Endothelial cell of umbilical vein (primary cell): ENCODE data around the gene METTL27. TPM values are rescaled to one million over a fixed set of nuclear protein-coding genes. Genes with fewer than 3 reads are reported as not detected.

Experiments used
- BruUV-seq: library from RNA; stranded (reverse); fragments of 400-500 nt; replicated peaks from 2 replicates; lab custom pipeline; 2021; lab: Mats Ljungman, UMichigan
- CTCF ChIA-PET: fragments of 300-600, 350-600 bp; sonication (Branson Sonifier 250); formaldehyde crosslinking; loops from one replicate; lab custom pipeline; 2021; ENCODE audit warnings: antibody characterized with exemption, inconsistent platforms; lab: Charles Lee
- POLR2A ChIA-PET: fragments of 300-600, 350-600 bp; sonication (Branson Sonifier 250); formaldehyde crosslinking; loops from one replicate; lab custom pipeline; 2021; ENCODE audit warnings: antibody characterized with exemption, inconsistent platforms; lab: Charles Lee
- DNase-seq: peaks from one replicate; pipeline ENCODE4 v3.0.0-alpha.2; 2011; ENCODE audit warnings: low read depth, low spot score
- FAIRE-seq: peaks from 2 replicates; lab custom pipeline; 2011; peaks lifted over from hg19 to GRCh38; lab: Jason Lieb, UNC
- H2AFZ ChIP-seq: 2 replicates; pipeline ENCODE4 v1.6.0; 2012; ENCODE audit warnings: low read depth, low read length, control low read depth, inconsistent platforms
- H3K27ac ChIP-seq: 2 replicates; pipeline ENCODE4 v1.5.1; 2011; ENCODE audit warnings: low read depth, mild to moderate bottlenecking, control low read depth, low read length, moderate library complexity; ENCODE audit not compliant: insufficient read depth
- H3K27me3 ChIP-seq, 2 experiments: 2 replicates each; pipeline versions ENCODE4 v1.6.0 to v1.6.1; 2011; ENCODE audit warnings: low read length in 2 of 2, mixed read lengths in 1 of 2; ENCODE audit not compliant: control insufficient read depth in 2 of 2, insufficient read depth in 2 of 2
- H3K36me3 ChIP-seq, 2 experiments: 2 replicates in 1 of 2; 3 replicates in 1 of 2; pipeline ENCODE4 v1.5.1; 2011; ENCODE audit warnings: low read length in 2 of 2, mild to moderate bottlenecking in 1 of 2, moderate library complexity in 1 of 2; ENCODE audit not compliant: control insufficient read depth in 2 of 2, insufficient read depth in 2 of 2; ENCODE audit errors: extremely low read depth in 1 of 2
- H3K4me1 ChIP-seq: 3 replicates; pipeline ENCODE4 v1.5.1; 2011; ENCODE audit warnings: mild to moderate bottlenecking, low read length; ENCODE audit not compliant: control insufficient read depth, insufficient read depth; ENCODE audit errors: extremely low read depth
- H3K4me2 ChIP-seq: 2 replicates; pipeline ENCODE4 v1.6.1; 2011; ENCODE audit warnings: low read length, control low read depth, mixed read lengths; ENCODE audit not compliant: insufficient read depth
- H3K4me3 ChIP-seq, 3 experiments: fragments of 200-600 bp in 1 of 3; sonication (generic), shearing (Covaris generic) in 1 of 3; replicated peaks in 1 of 3; 2 replicates each; pipeline ENCODE4 v1.5.1; 2011 to 2016; ENCODE audit warnings: control low read depth in 3 of 3, low read length in 3 of 3, mild to moderate bottlenecking in 2 of 3, inconsistent platforms in 1 of 3, low read depth in 1 of 3, moderate library complexity in 1 of 3; ENCODE audit not compliant: insufficient read depth in 1 of 3
- H3K79me2 ChIP-seq: 2 replicates; pipeline ENCODE4 v1.6.0; 2012; ENCODE audit warnings: low read length, inconsistent platforms; ENCODE audit not compliant: control insufficient read depth, insufficient read depth
- H3K9ac ChIP-seq: replicated peaks from 2 replicates; pipeline ENCODE3; 2011; ENCODE audit warnings: low read length, control low read depth; ENCODE audit not compliant: insufficient read depth; ENCODE audit errors: extremely low read depth
- H3K9me1 ChIP-seq: replicated peaks from 3 replicates; pipeline ENCODE4 v1.6.0; 2011; ENCODE audit warnings: mild to moderate bottlenecking, low read length; ENCODE audit not compliant: control insufficient read depth, insufficient read depth; ENCODE audit errors: extremely low read depth
- H3K9me3 ChIP-seq: replicated peaks from 2 replicates; pipeline ENCODE4 v1.5.1; 2012; ENCODE audit warnings: low read length, inconsistent platforms; ENCODE audit not compliant: control insufficient read depth, insufficient read depth
- H4K20me1 ChIP-seq: replicated peaks from 2 replicates; pipeline ENCODE3; 2011; ENCODE audit warnings: mild to moderate bottlenecking, low read length; ENCODE audit not compliant: control insufficient read depth, insufficient read depth; ENCODE audit errors: extremely low read depth
- EZH2 ChIP-seq: IDR thresholded peaks from 2 replicates; pipeline ENCODE4 v1.6.1; 2012; ENCODE audit warnings: borderline replicate concordance, low read depth, mild to moderate bottlenecking, moderate library complexity, low read length, inconsistent platforms; ENCODE audit not compliant: severe bottlenecking
- FOS ChIP-seq: IDR thresholded peaks from 2 replicates; pipeline ENCODE4 v1.6.1; 2011; ENCODE audit warnings: mild to moderate bottlenecking, low read length, moderate library complexity, borderline replicate concordance; ENCODE audit not compliant: insufficient read depth
- GATA2 ChIP-seq: IDR thresholded peaks from 2 replicates; pipeline ENCODE4 v1.7.0; 2011; ENCODE audit warnings: low read depth, mild to moderate bottlenecking, moderate library complexity, mixed read lengths, low read length; ENCODE audit not compliant: insufficient read length, insufficient read depth
- JUN ChIP-seq: IDR thresholded peaks from 2 replicates; pipeline ENCODE4 v1.6.1; 2011; ENCODE audit warnings: borderline replicate concordance, low read depth; ENCODE audit not compliant: insufficient read length, insufficient read depth
- MYC ChIP-seq: IDR thresholded peaks from one replicate; pipeline ENCODE4 v1.6.1; 2011; ENCODE audit warnings: mild to moderate bottlenecking, low read depth, low read length
- POLR2A ChIP-seq: IDR thresholded peaks from 2 replicates; pipeline ENCODE4 v1.6.1; 2012; ENCODE audit warnings: low read depth, mild to moderate bottlenecking, control low read depth, low read length
- POLR2AphosphoS5 ChIP-seq: IDR thresholded peaks from 2 replicates; pipeline ENCODE4 v1.6.1; 2012; ENCODE audit warnings: low read depth, mild to moderate bottlenecking, control low read depth, low read length, moderate library complexity; ENCODE audit not compliant: insufficient read depth
- dilution Hi-C: fragments of 300-500 bp; cut with MboI; formaldehyde crosslinking; loops from one replicate; pipeline ENCODE4 v1.15.0; 2019; ENCODE audit warnings: low sequenced_read_pairs; ENCODE audit not compliant: extremely low pct_ligation_motif_present
- intact Hi-C: fragments of 100-400 bp; cut with micrococcal nuclease; formaldehyde crosslinking; loops from one replicate; pipeline ENCODE4 v1.10.0; 2022
- polyA plus RNA-seq, 4 experiments: library from polyadenylated mRNA; depleted of rRNA in 3 of 4; stranded (reverse) in 3 of 4; unstranded in 1 of 4; fragments of >200 nt; gene quantifications; 2 replicates each; pipeline versions ENCODE4 v1.2.1 to v1.2.3, GENCODE V29; 2011 to 2012; ENCODE audit warnings: missing spikeins in 1 of 4
- total RNA-seq: library from RNA; stranded (reverse); gene quantifications from 2 replicates; pipeline ENCODE4 v1.2.3, GENCODE V29; 2021
- TF ChIP-seq, protein P1 (sequence below), 2 donors: IDR thresholded peaks; 1 replicate in 1 of 2; 2 replicates in 1 of 2; pipeline ENCODE4 v1.5.1; 2011; ENCODE audit warnings: low read length in 2 of 2, mild to moderate bottlenecking in 2 of 2, moderate library complexity in 2 of 2, control low read depth in 1 of 2, inconsistent platforms in 1 of 2, low read depth in 1 of 2; ENCODE audit not compliant: insufficient read depth in 1 of 2; ENCODE audit errors: extremely low read depth in 1 of 2
- TF ChIP-seq, protein P2 (sequence below): IDR thresholded peaks from 2 replicates; pipeline ENCODE4 v1.6.1; 2011; ENCODE audit not compliant: insufficient read depth, insufficient read length

Gene METTL27
- total and polyA plus RNA-seq, 2 donors (not counting 3 experiments of a cell fraction or from before 2014, with no cell fraction given), result 6.9 to 10.8 TPM

DNA sequence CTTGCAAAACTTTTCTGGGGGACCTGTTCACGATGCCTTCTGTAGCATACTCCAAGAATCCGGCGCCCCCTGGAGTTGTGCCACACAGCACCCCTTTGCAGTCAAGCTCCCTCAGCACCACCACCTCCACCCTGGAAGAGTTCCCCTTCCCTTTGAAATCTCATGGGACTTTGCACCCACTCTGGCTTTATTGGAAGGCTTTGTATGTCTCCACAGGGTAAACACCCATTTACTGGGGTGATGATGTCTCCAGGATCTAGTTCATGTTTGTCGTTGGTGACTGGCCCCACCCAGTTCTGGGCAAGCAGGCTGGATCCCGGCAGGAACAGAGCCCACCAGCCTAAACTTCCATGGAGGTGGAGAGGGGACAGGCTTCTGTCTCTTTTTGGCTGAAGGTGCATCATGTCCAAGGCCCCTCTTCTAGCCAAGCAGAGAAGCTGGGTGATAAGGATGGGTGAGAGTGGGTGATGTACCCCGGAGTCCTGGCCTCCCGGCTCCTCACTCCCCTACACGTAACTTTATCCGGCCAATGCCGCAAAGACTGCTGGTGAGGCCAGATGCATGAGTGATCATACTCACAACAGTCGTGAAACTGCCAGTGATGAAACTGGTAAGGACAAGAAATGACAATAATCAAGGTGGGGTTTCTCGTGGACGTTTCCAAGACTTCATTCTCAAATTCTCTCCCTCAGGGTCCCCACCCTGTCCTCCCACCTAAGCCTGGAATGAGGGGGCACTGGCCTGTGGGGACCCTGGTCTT, 12.2 kb downstream of the METTL27 start:
- intact Hi-C loops, result loop anchor here (2.0 kb wide), 1 partner anchor 13 kb away; the partner anchor contains the start of gene METTL27
- dilution Hi-C loops, result no loop called here
- no peak overlapping the region for H3K9ac ChIP-seq
- TF ChIP-seq MYC (no peak), POLR2AphosphoS5 (no peak), POLR2A (no peak), JUN (no peak), EZH2 (no peak), GATA2 (no peak), FOS (no peak)
- TF ChIP-seq, protein P1, sequence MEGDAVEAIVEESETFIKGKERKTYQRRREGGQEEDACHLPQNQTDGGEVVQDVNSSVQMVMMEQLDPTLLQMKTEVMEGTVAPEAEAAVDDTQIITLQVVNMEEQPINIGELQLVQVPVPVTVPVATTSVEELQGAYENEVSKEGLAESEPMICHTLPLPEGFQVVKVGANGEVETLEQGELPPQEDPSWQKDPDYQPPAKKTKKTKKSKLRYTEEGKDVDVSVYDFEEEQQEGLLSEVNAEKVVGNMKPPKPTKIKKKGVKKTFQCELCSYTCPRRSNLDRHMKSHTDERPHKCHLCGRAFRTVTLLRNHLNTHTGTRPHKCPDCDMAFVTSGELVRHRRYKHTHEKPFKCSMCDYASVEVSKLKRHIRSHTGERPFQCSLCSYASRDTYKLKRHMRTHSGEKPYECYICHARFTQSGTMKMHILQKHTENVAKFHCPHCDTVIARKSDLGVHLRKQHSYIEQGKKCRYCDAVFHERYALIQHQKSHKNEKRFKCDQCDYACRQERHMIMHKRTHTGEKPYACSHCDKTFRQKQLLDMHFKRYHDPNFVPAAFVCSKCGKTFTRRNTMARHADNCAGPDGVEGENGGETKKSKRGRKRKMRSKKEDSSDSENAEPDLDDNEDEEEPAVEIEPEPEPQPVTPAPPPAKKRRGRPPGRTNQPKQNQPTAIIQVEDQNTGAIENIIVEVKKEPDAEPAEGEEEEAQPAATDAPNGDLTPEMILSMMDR (IDR thresholded peaks at IDR 0.05; ENCODE audit: extremely low read depth in 1 of 2, insufficient read depth in 1 of 2, low read depth in 1 of 2, low read length in 2 of 2), result no peak
- TF ChIP-seq, protein P2, sequence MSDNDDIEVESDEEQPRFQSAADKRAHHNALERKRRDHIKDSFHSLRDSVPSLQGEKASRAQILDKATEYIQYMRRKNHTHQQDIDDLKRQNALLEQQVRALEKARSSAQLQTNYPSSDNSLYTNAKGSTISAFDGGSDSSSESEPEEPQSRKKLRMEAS, result no peak
- H3K9me1 ChIP-seq, result no peaks in the 10 kb centered on the region
- H3K4me2 ChIP-seq, result no peak overlapping the region
- H3K9me3 ChIP-seq, result no peaks in the 10 kb centered on the region
- no peaks in the 10 kb centered on the region for H3K79me2 ChIP-seq
- H3K27me3 ChIP-seq, result no peaks in the 10 kb centered on the region
- ChIA-PET CTCF (interaction anchor here (1.4 kb wide), 1 partner anchor 13 kb away, joined by 4 read pairs; the partner anchor contains the start of gene METTL27), POLR2A (no interaction called here)
- H3K27ac ChIP-seq, result no peak overlapping the region
- no peak overlapping the region for H3K4me3 ChIP-seq
- no peak for FAIRE-seq
- DNase-seq, result no peak
- H2AFZ ChIP-seq, result no peak overlapping the region
- H3K36me3 ChIP-seq, result no peaks in the 10 kb centered on the region
- H3K4me1 ChIP-seq, result peaks cover 5% of the 10 kb centered on the region
- BruUV-seq, result no TSS peak
- H4K20me1 ChIP-seq, result no peaks in the 10 kb centered on the region
